Measurements from ENCODE around the gene KDM8.

KDM8 gene

DNA sequence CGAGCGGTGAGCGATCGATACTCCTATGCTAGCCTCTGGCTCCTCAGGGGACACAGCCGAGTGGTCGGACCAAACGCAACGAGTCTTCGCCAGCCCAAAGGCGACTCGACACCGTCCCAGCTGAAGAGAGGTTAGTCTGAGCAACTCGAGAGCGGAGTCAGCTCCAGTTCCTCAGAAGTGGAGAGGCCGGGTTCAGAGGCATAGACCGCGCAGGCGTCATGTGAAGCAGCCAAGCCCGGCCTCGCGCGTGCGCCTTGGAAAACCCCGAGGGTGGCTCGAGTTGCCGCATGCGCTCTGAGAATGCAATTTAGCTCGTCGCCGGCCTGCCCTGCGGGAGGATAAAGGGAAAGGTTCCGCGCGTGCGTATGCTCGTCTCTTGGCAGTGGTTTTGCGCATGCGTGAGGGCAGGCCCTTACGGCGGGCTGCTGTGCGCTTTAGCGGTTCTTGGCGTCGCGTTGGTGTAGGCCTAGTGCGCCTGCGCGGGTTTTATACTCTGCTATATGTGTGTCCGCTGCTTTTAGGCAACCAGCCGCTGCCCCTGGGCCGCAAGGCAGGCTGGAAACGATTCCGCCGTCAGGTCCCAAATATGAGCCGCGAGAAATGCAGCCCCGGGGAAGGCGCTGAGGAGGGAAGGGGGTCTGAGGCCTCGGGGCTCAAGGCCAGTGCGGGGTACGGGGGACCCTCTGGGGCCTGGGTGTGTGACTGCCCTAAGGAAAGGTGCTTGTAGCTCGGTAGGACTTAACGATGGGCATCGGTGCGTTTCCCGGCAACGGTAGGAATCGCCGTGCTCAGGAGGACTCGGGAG lies at the start of gene KDM8:
Gene KDM8 (plus strand): TSS at position 20 of the 805 bp plus-strand sequence. CDS start 6,598 bp downstream, outside the sequence.
- peak; percentile 84 for DNase-seq

DNA sequence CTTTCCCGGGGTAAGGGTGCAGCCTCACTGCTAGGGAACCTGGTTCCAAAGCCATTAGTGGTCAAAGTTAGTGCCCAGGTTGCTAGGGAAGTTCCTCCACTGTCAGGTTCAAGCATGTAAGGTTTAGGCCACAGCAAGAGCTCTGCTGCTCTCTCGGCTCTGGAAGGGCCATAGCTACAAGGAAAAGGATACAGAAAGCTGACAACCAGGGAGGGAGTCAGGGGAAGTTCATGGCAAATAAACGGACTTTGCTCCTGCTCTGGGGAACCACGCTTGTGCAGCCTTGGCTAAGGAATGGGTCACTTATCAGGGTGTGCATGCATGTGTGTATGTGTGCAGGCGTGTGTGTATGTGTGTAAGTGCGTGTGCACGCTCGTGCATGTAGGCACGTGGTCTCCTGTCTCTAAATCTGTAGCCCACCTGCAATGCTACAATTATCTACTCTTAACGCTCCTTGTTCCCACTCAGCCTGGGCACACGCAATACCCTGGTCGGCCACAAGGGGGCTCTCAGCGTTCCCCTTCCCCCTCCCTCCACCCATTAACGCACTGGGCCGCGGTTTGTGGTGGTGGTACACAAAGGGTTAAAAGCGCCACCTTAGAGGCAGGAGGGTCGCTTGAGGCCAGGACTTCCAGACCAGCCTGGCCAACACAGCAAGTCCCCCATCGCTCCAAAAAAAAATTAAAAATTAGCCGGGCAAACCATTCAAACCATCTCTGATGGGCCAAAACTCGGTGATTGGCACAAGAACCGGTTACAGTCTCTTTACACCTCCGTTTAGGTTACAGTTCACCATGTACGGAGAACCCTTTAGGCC lies 48.4 kb upstream of the KDM8 start:
- no peak for DNase-seq

- no peak for DNase-seq
These were observed 46.7 kb upstream of the KDM8 start for GRCh38 chr16:27156579-27156978.

GRCh38 chr16:27161398-27161797 lies 41.9 kb upstream of the KDM8 start:
- no peak for DNase-seq

GRCh38 chr16:27164352-27164751 lies 39.0 kb upstream of the KDM8 start:
- no peak for DNase-seq

- DNase-seq, result no peak
These were observed 37.8 kb upstream of the KDM8 start for GRCh38 chr16:27165576-27165975.

- DNase-seq, result no peak
These were observed 34.5 kb upstream of the KDM8 start for GRCh38 chr16:27168790-27169189.

GRCh38 chr16:27169511-27170071 lies 33.7 kb upstream of the KDM8 start:
- no peak for DNase-seq

DNA sequence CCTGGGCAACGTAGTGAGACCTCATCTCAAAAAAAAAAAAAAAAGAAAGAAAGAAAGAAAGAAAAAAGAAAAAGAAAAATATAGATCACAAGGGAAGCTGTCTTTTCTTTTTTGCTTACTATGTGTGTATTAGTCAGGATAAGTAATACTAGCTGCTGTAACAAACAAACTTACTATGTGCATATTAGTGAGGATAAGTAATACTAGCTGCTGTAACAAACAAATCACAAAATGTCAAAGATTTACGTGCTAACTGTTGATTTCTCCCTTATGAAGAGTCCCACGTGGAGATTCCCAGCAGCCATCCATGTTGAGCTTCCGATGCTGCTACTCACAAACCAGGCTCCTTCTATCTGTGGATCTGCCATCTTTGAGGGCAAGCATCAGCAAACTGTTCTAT lies 31.7 kb upstream of the KDM8 start:
- no peak for DNase-seq

DNA sequence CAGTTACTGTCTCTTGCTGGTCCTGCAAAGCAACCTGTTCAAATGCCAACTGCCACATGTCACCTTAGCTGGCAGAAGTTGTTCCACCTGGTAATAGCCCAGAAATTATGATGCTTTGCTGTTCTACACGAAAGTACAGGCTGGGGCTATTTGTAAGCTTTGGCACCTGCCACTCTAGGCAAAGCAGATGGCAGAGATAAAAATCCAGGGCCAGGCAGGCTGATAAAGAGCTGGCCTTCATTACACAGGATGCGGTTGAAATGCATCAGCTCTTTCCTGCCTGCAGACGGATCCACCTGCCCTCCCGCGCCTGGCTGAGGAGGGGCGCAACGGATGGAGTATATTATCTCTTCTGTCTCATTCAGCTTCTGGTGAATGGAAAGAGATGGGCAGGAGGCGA lies 29.3 kb upstream of the KDM8 start:
- DNase-seq, result no peak

- DNase-seq, result no peak
These were observed 28.5 kb upstream of the KDM8 start for GRCh38 chr16:27174798-27175197.

GRCh38 chr16:27175888-27176287 lies 27.4 kb upstream of the KDM8 start:
- no peak for DNase-seq

- DNase-seq, result no peak
These were observed 26.1 kb upstream of the KDM8 start for GRCh38 chr16:27177031-27177774.

GRCh38 chr16:27179500-27180072 lies 23.7 kb upstream of the KDM8 start:
- DNase-seq, result no peak

GRCh38 chr16:27181019-27181790 lies 22.1 kb upstream of the KDM8 start:
- no peak for DNase-seq

DNA sequence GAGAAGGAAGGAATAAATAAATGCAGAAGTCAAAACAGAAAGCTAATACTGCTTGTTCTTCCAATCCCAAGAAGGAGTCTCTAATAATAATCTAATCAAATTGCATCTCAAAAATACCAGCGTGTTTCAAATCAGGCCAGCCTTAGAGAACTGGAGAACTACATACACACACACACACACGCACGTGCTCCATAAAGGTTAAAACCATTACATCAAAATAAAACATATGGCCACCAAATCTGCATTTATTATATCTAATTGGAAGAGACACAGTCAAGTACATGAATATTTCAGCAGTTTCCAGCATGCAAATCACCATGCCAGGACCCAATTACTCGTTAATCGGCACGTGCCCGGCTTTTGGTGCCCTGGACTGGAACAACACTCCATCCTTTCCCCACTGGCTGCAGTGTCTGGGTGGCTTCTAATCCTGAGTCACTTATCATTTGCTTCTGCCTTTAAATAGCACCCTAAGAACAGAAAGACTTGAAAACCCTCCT lies 20.4 kb upstream of the KDM8 start:
- DNase-seq, result no peak

DNA sequence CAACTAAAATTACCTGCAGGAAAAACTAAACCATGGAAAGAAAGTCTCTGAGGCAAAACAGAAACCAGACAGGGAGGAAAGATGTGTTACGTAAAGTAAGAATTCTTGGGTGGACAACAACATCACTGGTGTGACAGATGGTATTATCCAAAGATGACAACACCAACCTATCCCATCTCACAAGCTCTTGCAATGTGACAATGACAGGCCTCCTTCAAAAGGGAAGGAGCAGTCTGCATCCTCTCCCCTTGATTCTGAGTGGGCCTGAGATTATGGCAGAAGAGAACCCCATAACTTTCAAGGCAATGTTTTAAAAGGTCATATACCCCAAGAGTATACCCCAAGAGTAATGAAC lies 17.6 kb upstream of the KDM8 start:
- DNase-seq, result no peak

DNA sequence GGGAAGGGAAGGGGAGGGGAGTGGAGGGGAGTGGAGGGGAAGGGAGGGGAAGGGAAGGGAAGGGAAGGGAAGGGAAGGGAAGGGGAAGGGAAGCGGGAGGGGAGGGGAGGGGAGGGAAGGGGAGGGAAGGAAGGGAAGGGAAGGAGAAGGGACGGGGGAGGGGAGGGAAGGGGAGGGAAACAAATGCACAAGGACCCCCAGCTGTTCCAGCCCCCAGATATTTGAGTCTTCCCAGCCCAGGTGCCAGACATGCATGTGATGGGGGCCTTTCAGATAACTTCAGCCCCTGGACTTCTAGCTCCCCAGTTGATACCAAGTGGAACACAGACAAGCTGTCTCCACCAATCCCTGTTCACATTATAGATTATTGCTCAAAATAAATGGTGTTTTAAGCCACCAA lies 14.7 kb upstream of the KDM8 start:
- no peak for DNase-seq

- no peak for DNase-seq
These were observed 13.9 kb upstream of the KDM8 start for GRCh38 chr16:27189335-27189972.

DNA sequence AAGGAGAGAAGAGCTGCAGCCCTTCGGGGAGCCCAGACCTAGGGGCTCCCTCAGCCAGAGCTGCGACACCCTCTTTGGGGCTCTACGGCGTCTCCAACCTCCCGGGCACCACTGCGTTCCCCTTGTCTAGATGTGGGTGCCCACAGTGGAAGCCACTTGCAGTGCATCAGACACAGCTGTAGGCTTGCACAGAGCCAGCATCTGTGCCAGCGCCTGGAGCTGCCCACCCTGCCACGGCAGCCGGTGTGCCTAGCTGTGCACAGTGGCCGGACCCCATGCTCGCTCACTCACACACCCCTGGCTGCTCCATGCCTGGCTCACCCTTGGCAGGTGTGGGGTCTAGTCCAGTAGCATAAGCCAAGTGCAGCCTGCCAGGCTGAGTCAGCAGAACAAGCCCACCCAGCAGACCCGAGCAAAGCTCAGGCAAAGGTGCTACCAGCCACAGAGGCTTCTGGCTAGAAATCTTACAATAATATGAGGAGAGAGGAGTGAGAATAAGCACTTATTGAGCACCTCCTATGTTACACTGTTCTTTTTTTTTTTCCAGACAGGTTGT lies 12.9 kb upstream of the KDM8 start:
- DNase-seq, result no peak

DNA sequence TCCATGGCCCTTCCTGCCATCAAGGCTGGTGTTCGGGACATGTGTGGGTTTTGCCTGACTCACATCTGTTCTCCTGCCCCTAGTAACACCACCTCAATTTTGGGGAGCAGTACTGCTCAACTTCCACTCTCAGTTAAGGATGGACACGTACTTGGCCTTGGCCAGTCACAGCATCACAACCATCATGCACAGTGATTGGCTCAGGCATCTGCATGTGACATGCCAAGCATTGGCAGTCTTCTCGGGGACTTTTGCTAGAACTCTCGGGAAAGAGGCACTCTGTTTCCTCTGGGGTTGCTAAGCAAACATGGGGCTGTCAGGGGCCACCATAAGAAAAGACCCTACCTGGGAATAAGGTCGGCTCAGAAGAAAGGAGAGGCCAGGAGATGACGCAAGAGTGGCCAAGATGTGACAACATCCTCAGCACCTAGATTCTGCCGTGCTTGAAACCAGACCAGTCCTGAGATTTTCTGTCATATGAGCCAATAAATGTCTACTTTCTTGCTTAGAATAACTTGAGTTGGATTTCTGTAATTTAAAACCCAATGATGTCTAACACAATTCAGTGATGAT lies 11.9 kb upstream of the KDM8 start:
- no peak for DNase-seq

Measured in NCI-H187 treated with DMSO at 0.1 percent for 48 hours (cell line).